GM12892 (cell line): ENCODE measurements around the gene NR3C2.

ENCODE experiments used
- POLR2A ChIP-seq: IDR thresholded peaks from 2 replicates; pipeline ENCODE4 v1.6.1; 2011; ENCODE audit warnings: low read depth, low read length, control low read depth
- POLR2AphosphoS5 ChIP-seq: IDR thresholded peaks from 2 replicates; pipeline ENCODE4 v1.6.1; 2011; ENCODE audit warnings: low read depth, low read length, control low read depth
- TAF1 ChIP-seq: IDR thresholded peaks from 2 replicates; pipeline ENCODE4 v1.6.1; 2011; ENCODE audit warnings: low read depth, mild to moderate bottlenecking, control low read depth, low read length, borderline replicate concordance

DNA sequence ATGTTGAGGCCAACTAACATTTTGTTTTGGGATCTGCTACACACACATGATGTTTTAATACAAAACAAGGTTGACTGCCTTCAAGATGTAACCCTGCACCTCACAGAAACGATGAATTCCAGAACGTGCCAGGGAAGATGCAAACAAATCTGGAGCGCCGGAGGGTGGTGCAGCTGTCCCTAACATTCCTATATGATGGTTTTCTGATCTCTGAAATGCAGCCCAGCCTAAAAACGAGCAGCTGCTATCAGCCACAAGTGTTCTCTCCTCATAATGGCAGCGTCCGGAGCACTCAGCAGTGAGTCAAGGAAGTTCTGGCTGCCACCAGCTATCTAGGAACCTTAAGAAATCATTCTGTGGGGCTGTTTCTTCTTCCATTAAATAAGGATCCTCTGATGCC is 333.4 kb downstream of the NR3C2 start:
- TF ChIP-seq POLR2A (no peak), TAF1 (no peak), POLR2AphosphoS5 (no peak)
